Right lobe of liver (tissue), 6 donors: ENCODE measurements around the gene APMAP. TPM values are rescaled to one million over a fixed set of nuclear protein-coding genes. Genes with fewer than 3 reads are reported as not detected.

Experiments used
- ATAC-seq, 4 donors: fragments of 200-7000 bp; cut with Tn5 transposase; one replicate each; pipeline ENCODE4 v1.9.1; 2020; ENCODE audit warnings: mild to moderate bottlenecking in 4 of 4, moderate library complexity in 4 of 4
- DNase-seq, 3 donors: peaks; one replicate each; pipeline ENCODE4 v3.0.0-alpha.2; 2020
- H3K27ac ChIP-seq, 3 donors: fragments of 200-600 bp; one replicate each; pipeline ENCODE4 v1.8.0; 2022
- H3K27me3 ChIP-seq, 2 donors: fragments of 200-600 bp; one replicate each; pipeline ENCODE4 v1.8.0; 2022
- H3K36me3 ChIP-seq, 4 donors: fragments of 200-600 bp; sonication (generic) in 1 of 4; one replicate each; pipeline versions ENCODE4 v1.5.1 to v1.8.0; 2017 to 2022; ENCODE audit warnings: control low read depth in 1 of 4
- H3K4me1 ChIP-seq, 4 donors: fragments of 200-600 bp; sonication (generic) in 1 of 4; one replicate each; pipeline versions ENCODE4 v1.5.1 to v1.8.0; 2017 to 2022; ENCODE audit warnings: control low read depth in 1 of 4
- H3K4me3 ChIP-seq, 3 donors: fragments of 200-600 bp; one replicate each; pipeline ENCODE4 v1.8.0; 2022
- H3K9me3 ChIP-seq, 4 donors: fragments of 200-600 bp; sonication (generic) in 1 of 4; one replicate each; pipeline versions ENCODE4 v1.5.1 to v1.8.0; 2017 to 2022; ENCODE audit warnings: control low read depth in 1 of 4
- CTCF ChIP-seq, 4 donors: fragments of 200-600 bp in 3 of 4; fragments of 450-650 bp in 1 of 4; IDR thresholded peaks; one replicate each; pipeline versions ENCODE4 v1.5.1 to v1.8.0; 2016 to 2022; ENCODE audit warnings: antibody characterized with exemption in 4 of 4, mild to moderate bottlenecking in 2 of 4
- POLR2A ChIP-seq: fragments of 450-650 bp; IDR thresholded peaks from one replicate; pipeline ENCODE4 v1.6.1; 2017; ENCODE audit warnings: antibody characterized with exemption, mild to moderate bottlenecking
- WGBS: methylation state at CpG from one replicate; pipeline ENCODE4 v1.1.6; 2018; ENCODE audit warnings: low coverage, low lambda C conversion rate; ENCODE audit not compliant: insufficient coverage; ENCODE audit errors: missing lambda C conversion rate; 5-methylcytosine and 5-hydroxymethylcytosine counted together
- intact Hi-C, 2 donors: fragments of 100-400 bp; cut with DNase I; formaldehyde crosslinking; loops; one replicate each; pipeline versions ENCODE4 v1.11.2 to v1.14.1; 2022
- total RNA-seq, 6 experiments: library from RNA; depleted of rRNA in 2 of 6; stranded (reverse); fragments of >200 nt in 2 of 6; fragmentation: NEBNext Ultra II Directional in 3 of 6; extraction: Animal tissue kit (Norgen Biotek cat#: 25700) in 3 of 6; gene quantifications; one replicate each; pipeline versions ENCODE4 v1.1.0 to v1.2.4, GENCODE V29; 2016 to 2023
- donor health status: DM: no; HTN: yes; CAD: no.
- donor health status: DM: no; HTN: no; CAD: no.
- donor health status: DM: no; HTN: no; CAD: no.
- donor health status: DM: no; HTN: yes; CAD: no.
- donor health status: DM: no; HTN: yes; CAD: no.

Gene APMAP
- total RNA-seq, 6 experiments from 2014 or later: 130 to 210 (median 140) TPM

GRCh38 chr20:25016471-25016870, 23.9 kb upstream of the APMAP start:
- peaks cover 0 to 23% (median 6%) of the 10 kb centered on the region in 4 donors for H3K4me1 ChIP-seq
- H3K27me3 ChIP-seq: no peaks in the 10 kb centered on the region
- WGBS: 67% methylated on average over 4 of the region's 11 CpGs
- H3K36me3 ChIP-seq: no peaks in the 10 kb centered on the region
- intact Hi-C loops: no loop called here
- ATAC-seq (no peak), DNase-seq (peak in 1 of 3 donors; percentile 36)
- no peaks in the 10 kb centered on the region for H3K9me3 ChIP-seq
- no peak overlapping the region for H3K4me3 ChIP-seq
- no peak overlapping the region for H3K27ac ChIP-seq
- TF ChIP-seq POLR2A (no peak), CTCF (IDR thresholded peaks at IDR 0.05) (no peak)

- H3K36me3 ChIP-seq: no peaks in the 10 kb centered on the region
- peaks cover 0 to 28% (median 9%) of the 10 kb centered on the region in 4 donors for H3K4me1 ChIP-seq
- no peak overlapping the region for H3K4me3 ChIP-seq
- H3K9me3 ChIP-seq: no peaks in the 10 kb centered on the region
- DNase-seq (peak in 1 of 3 donors; percentile 35), ATAC-seq (no peak)
- intact Hi-C loops: no loop called here
- no peaks in the 10 kb centered on the region for H3K27me3 ChIP-seq
- 88% methylated on average over 6 of the region's 11 CpGs for WGBS
- no peak for TF ChIP-seq CTCF (IDR thresholded peaks at IDR 0.05)
- no peak for TF ChIP-seq POLR2A
- H3K27ac ChIP-seq: no peak overlapping the region
These were observed 23.4 kb upstream of the APMAP start for GRCh38 chr20:25015986-25016385.

- H3K36me3 ChIP-seq: no peaks in the 10 kb centered on the region
- peaks cover 0 to 28% (median 9%) of the 10 kb centered on the region in 4 donors for H3K4me1 ChIP-seq
- H3K27ac ChIP-seq: no peak overlapping the region
- TF ChIP-seq CTCF (IDR thresholded peaks at IDR 0.05) (no peak), POLR2A (no peak)
- WGBS: 83% methylated on average over 1 of the region's 11 CpGs
- H3K27me3 ChIP-seq: no peaks in the 10 kb centered on the region
- no peaks in the 10 kb centered on the region for H3K9me3 ChIP-seq
- no peak overlapping the region for H3K4me3 ChIP-seq
- DNase-seq (peak in 1 of 3 donors; percentile 38), ATAC-seq (no peak)
- intact Hi-C loops: no loop called here
These were observed 22.3 kb upstream of the APMAP start for GRCh38 chr20:25014816-25015215.

- H3K36me3 ChIP-seq: no peaks in the 10 kb centered on the region
- ATAC-seq (no peak), DNase-seq (peak in 1 of 3 donors; percentile 35)
- WGBS: 95% methylated on average over 12 of the region's 25 CpGs
- TF ChIP-seq CTCF (IDR thresholded peaks at IDR 0.05) (no peak), POLR2A (no peak)
- no peak overlapping the region for H3K4me3 ChIP-seq
- H3K27ac ChIP-seq: no peak overlapping the region
- intact Hi-C loops: no loop called here
- H3K27me3 ChIP-seq: no peaks in the 10 kb centered on the region
- peaks cover 0 to 29% (median 9%) of the 10 kb centered on the region in 4 donors for H3K4me1 ChIP-seq
- no peaks in the 10 kb centered on the region for H3K9me3 ChIP-seq
These were observed 21.2 kb upstream of the APMAP start for GRCh38 chr20:25013478-25014380.
